NK-92 treated with Interleukin-12 subunit alpha and Interleukin-12 subunit beta, amount 100 ng/mL, for 24 hours (cell line): ENCODE data around the gene WDR76.
"Not testable (repeated sequence)": the region's sequence is repeated elsewhere in the genome, so short reads cannot be mapped to it uniquely, and the experiment has no call there.

ENCODE experiments used
- DNase-seq: peaks from one replicate; lab custom pipeline; 2025; lab: John Stamatoyannopoulos, UW

The WDR76 gene

DNA sequence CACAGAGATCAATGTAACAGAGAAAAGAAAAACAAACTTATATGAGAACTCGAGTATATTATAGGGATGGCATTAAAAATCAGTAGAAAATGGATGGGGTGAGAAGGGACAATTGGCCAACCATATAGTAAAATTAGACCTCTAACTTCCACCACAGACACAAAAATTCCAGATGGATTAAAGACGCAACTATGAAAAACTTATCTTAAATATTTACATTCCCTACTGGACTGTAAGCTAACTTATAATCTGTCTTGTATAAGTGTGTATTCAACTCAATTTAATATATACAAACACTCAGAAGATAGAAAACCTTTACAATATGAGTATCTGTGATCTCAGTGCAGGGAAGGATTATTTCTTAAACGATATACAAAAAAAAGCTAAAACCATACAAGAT is 5.3 kb upstream of the WDR76 start:
- DNase-seq = no peak

DNA sequence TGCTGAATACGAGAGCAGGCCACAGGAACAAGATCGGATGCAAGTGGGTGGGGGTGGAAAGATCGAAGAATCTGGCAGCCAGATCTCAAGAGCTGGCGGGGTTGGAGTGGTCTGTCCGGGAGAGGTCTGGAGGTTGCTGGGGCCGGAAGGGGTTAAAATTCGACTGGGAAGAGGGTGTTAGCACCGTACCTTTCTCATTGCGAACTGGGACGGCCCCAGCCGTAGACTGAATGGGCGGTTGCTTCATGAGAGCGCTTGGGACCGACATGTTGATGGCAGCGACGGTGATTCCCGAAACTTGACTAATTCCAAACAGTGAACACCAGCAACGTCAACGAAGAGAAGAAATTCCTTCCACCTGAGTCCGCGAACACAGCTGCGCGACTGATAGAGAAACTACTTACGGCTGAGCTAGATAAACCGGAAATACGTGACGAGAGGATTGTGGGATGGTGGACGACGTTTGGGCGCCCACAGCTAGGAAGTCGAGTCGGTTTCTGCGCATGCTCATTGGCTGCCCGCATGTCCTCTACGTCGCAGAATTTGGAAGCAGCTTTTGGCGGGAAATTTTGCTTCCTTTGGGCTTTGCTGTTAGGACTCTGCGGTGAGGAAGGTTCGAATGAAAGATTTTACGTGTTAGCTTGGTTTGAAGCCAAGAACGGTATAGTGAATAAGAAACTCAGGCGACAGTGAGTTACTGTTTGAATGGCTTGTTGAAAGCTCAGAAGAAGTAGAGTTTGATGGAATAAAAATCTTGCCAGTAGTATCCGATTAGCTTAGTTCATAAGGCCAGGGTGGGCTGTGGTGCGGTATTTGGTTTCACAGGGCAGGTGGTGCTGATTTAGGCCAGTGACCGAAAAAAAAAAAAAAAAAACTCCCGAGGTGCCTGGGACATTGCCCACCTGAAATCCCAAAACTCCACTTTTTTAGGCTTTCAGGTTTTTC is 2.2 kb upstream of the WDR76 start, which contains the start of gene MFAP1:
MFAP1 (minus strand) TSS at position 389 of the 945 bp plus-strand sequence; CDS start at position 268, 121 bp downstream.
- peak; percentile 95 for DNase-seq

DNA sequence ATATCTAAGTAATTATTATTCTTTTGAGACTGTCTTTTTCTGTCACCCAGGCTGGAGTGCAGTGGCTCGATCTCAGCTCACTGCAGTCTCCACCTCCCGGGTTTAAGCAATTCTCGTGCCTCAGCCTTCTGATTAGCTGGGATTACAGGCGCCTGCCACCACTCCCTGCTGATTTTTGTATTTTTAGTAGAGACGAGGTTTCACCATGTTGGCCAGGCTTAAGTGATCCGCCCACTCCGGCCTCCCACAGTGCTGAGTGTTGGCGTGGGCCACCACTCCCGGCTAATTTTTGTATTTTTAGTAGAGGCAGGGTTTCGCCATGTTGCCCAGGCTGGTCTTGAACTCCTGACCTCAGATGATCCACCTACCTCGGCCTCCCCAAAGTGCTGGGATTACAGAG is 1.5 kb upstream of the WDR76 start:
- DNase-seq = not testable (repeated sequence)

DNA sequence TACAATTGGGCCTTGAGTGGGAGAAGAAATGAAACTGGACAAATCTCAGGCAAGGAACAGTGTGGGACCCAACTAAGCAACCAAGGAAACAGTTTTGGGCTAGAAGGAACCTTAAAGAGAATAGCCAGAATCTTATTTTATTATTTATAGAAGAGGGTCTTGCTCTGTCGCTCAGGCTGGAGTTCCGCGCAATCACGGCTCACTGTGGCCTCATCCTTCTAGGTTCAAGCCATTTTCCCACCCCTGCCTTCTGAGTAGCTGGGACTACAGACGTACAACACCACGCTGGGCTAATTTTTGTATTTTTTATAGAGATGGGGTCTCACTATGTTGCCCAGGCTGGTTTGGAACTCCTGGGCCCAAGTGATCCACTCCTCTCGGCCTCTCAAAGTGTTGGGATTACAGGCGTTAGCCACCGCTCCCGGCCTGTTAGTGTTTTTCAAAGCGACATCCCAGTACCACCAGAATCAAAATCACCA is 734 bp upstream of the WDR76 start:
- DNase-seq = no peak

DNA sequence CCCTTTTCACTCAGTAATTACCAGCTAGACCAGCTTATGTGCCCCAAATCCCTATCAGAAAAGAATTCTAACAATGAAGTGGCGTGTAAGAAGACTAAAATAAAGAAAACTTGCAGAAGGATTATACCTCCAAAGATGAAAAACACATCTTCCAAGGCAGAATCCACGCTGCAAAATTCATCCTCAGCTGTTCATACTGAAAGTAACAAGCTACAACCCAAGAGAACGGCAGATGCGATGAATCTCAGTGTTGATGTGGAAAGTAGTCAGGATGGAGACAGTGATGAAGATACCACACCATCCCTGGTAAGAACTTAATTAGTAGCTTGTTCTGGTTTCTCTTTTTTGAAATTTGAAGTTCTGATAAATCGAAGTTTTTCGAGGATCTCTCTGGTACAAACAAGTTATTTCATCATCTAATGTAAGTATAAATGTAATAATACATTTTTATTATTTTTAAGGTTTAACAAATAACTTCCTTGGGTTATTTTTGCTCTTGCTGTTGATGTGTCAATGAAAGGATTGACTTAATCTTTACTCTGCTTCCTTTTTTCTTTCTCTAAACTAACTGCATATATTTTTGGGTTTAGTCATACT is 1.4 kb downstream of the WDR76 start:
- no peak for DNase-seq

DNA sequence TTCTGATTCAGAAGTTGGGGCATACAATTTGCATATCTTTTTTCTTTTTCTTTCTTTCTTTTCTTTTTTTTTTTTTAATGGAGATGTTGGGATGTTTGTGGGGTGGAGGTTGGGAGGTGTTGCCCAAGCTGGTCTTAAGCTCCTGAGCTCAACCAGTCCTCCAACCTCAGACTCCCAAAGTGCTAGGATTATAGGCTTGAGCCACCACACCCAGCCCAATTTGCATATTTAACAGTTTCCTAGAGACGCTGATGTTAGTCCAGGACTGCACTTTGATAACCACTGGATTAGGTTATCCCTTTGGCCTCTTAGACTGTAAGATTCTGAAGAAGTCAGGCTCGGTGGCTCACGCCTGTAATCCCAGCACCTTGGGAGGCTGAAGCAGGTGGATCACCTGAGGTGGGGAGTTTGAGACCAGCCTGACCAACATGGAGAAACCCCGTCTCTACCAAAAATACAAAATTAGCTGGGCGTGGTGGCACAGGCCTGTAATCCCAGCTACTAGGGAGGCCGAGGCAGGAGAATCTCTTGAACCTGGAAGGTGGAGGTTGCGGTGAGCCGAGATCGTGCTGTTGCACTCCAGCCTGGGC is 3.2 kb downstream of the WDR76 start:
- DNase-seq = not testable (repeated sequence)

DNA sequence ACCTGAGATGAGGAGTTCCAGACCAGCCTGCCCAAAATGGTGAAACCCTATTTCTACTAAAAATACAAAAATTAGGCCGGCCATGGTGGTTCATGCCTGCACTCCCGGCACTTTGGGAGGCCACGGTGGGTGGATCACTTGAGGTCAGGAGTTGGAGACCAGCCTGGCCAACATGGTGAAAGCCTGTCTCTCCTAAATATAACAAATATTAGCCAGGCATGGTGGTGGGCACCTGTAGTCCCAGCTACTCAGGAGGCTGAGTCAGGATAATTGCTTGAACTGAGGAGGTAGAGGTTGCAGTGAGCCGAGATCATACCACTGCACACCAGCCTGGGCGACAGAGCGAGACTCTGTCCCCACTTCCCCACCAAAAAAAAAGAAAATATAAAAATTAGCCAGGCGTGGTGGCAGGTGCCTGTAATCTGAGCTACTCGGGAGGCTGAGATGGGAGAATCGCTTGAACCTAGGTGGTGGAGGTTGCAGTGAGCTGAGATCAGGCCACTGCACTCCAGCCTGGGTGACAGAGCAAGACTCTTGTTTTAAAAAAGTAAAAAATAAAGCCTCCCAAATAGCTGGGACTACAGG is 4.0 kb downstream of the WDR76 start:
- not testable (repeated sequence) for DNase-seq

DNA sequence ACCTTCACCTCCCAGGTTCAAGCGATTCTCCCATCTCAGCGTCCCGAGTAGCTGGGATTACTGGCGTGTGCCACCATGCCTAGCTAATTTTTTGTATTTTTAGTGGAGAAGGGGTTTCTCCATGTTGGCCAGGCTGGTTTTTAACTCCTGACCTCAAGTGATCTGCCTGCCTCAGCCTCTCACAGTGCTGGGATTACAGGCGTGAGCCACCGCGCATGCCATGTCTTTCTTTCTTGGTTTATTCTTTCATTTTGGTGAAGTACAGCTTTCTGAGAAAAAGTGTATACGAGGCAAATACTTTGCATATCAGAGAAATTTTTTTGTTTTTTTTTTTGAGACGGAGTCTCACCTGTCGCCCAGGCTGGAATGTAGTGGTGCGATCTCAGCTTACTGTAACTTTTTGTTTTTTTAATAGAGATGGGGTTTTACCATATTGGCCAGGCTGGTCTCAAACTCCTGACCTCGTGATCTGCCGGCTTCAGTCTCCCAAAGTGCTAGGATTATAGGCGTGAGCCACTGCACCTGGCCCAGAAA is 4.8 kb downstream of the WDR76 start:
- not testable (repeated sequence) for DNase-seq

DNA sequence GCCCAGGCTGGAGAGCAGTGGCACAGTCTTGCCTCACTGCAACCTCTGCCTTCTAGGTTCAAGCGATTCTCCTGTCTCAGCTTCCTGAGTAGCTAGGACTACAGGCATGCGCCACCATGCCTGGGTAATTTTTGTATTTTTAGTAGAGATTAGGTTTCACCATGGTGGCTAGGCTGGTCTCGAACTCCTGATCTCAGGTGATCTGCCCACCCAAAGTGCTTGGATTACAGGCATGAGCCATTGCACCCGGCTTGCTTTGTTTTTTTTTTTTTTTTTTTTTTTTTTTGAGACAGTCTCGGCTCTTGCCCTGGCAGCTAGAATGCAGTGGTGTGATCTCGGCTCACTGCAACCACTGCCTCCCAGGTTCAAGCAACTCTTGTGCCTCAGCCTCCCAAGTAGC is 5.7 kb downstream of the WDR76 start:
- DNase-seq = not testable (repeated sequence)

DNA sequence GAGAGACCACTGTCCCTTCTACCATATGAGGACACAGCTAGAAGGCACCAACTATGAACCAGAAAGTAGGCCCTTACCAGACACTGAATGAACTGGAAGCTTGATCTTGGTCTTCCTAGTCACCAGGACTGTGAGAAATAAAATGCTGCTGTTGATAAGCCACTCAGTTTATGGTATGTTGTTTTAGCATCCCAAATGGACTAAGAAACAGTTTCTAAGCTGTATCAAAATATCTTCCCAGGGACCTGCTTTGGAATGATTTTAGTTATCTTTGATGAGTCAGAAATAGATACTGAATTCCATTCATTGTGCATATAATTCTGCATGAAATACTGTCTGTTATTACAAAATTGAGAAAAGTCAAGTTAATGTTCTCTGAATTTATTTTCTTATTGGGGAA is 18.6 kb downstream of the WDR76 start:
- no peak for DNase-seq

DNA sequence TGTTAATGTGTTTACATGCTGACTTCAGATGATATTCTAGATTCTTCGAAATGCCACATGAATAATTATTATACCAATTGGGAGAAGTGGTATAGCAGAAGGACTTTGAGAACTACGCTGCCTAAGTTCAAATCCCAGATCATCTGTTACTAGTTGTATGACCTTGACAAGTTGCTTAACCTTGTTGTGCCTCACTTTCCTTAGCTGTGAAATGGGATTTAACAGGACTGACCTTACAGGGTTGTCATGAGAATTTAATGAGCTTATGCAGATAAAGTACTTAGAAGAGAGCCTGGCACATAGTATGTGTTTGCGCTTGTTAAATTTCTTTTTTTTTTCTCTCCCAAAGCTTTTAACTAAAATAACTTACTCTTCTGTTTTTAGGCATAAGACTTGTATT is 24.4 kb downstream of the WDR76 start:
- DNase-seq = no peak

DNA sequence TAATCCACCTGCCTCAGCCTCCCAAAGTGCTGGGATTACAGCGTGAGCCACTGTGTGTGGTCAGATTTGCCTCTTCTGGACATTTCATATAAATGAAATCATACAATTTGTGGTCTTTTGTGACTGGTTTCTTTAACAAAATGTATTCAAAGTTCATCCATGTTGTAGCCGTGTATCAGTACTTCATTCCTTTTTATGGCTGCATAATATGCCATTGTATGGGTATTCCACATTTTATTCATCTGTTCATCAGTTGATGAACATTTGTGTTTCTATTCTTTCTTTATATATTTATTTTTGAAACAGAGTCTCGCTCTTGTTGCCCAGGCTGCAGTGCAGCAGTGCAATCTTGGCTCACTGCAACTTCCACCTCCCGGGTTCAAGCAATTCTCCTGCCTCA is 25.8 kb downstream of the WDR76 start:
- DNase-seq = no peak

DNA sequence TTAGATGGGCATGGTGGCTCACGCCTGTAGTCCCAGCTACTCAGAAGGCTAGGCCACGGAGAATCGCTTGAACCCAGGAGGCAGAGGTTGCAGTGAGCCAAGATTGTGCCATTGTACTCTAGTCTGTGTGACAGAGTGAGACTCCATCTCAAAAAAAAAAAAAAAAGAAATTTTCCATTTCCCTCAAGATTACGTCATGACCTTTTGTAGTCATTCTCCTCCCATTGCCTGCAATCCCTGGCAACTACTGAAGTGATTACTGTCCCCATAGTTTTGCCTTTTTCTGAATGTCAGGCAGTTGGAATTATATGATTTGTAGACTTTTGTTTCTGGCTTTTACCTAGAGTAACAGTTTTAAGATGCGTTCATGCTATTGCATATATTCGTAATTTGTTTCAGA is 28.0 kb downstream of the WDR76 start:
- DNase-seq = no peak

DNA sequence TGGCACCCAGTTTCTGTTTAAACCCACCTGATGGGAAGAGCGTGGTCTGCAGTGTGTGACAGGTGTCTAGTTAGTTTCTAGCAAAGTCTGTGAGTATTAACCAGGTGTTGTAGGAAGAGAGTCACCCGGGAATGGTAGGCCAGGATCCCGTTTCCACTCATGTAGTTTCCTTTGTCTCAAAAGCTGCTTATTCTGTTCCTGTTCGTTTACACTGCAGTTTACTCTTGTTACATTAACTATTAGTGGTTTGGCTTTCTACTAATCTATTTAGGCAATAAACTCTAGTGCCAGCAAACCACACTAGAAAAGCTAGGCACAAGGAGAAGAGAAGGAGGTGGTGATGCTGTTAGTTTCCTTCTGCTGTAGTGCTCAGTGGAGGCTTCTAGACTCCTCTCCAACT is 32.7 kb downstream of the WDR76 start:
- no peak for DNase-seq

DNA sequence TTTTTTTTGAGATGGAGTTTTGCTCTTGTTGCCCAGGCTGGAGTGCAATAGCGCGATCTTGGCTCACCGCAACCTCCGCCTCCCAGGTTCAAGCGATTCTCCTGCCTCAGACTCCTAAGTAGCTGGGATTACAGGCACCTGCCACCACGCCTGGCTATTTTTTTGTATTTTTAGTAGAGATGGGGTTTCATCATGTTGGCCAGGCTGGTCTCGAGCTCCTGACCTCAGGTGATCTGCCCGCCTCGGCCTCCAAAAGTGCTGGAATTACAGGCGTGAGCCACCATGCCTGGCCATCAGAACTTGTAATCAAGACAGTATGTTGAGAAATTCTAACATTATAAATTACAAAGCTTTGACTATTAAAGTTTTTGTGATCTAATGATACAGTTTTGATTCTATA is 39.8 kb downstream of the WDR76 start:
- DNase-seq = not testable (repeated sequence)

DNA sequence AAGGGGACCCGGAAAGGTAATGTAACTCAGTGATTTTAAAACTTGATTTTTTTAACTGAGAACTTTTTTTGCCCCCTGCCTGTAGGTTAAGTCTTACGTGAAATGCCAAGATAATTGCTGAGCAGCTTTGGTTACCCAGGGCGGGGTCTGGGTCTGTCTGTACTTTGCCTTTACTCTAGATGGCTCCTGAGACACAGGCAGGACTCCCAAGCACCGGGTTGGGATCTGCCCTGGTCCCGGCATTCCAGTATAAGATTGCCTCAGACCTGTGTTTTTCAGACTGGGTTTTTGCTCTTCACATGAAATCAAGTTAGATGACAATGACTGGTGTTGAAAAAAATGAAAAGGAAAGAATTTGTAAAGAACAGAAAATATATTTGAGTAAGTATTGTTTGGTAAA is 40.3 kb downstream of the WDR76 start:
- no peak for DNase-seq

DNA sequence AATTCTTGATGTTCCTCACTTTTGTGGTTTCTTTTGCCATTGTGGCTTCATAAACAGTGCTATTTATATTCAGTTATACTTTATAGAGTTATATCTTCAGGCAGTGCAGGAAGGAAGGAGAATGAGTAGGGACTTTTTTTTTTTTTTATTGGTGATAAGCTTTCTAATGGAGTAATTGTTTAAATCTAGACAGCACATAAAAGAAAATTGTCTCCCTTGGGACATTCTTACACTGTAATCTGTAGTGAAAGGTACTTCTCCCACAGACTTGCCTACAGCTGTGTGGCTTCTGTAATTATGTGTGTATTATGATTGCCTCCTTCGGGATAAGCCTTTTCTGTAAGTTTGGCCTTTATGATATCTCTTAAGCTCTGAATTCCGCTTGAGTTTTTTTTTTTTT is 41.6 kb downstream of the WDR76 start:
- DNase-seq = no peak

DNA sequence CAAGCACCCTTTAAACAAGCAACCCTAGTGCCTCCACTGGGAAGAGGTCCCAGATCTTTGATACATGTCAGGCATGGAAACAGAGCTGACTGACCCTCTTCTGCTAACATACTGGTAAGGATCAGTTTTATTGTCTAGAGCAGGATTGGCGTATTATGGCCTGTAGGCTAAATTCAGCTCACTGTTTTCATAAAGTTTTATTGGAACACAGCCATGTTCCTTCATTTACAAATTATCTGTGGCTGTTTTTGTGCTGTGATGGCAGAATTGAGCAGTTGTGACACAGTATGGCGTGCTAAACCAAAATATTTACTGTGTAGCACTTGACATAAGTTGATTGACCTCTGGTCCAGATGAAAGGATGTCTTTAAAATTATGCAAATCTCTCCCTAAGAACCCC is 45.0 kb downstream of the WDR76 start:
- DNase-seq = no peak

DNA sequence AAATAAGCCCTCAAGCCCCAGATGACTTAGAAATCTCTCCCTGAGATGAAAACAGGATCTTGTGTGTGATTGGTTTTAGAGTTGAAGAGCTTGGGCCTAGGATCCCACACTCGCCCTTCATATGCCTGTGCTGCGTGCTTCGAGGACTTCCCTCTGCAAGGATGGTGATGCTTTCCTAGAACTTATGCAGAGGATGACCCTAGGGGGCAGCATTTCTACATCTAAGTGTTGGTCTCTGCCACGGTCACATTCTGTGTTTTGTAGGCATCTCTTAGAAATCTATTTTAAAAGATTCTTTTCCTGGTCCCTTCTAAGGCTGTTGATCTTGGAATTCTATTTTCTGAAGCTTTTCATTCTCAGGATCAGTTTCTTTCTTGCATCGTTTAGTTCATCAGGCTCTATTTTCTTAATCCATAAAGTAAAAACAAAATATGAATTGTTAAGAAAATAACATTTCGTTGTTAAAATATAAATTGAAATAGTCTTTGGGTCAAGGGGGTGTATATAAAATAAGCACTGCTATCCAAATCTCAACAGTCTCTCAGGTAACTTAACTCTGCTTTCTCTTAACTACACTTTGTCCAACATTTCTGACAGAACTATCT is 45.7 kb downstream of the WDR76 start:
- no peak for DNase-seq

DNA sequence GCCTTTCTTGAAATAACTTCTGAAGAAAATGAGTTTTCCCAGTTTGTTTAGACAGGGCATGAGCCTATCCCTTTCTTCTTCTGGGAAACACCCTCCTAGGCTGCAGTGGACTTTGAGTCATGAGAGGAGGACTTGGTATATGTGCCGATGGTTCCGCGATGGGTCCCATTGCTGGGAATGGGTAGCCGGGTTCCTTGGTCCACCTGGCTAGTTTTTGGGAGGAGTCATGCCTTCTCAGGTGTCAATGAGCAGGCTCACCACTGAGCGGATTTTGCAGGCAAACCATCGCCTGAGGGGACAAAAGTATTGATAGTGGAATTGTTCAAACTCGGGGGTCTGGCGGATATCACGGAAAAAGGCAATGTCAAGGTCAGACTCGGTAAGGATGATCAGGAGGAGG is 46.8 kb downstream of the WDR76 start:
- no peak for DNase-seq

DNA sequence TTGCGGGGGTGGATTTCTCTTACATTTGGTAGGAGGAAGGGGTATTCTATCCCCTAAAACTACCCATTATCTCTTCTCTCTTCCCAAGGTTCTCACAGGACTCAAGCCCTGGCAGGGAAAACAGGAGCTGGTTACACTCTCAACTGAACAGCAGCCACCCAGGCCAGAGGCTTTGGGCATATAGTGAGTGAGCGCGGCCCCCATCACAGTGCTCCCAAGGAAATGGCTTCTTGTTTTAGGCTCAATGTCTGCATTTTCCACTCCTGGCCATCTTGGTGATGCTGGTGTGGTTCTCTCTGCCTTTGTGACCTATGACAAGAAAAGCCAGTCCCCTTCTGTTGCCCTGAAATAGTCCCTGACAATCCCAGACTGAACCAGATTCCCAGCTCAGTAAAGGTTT is 50.1 kb downstream of the WDR76 start:
- no peak for DNase-seq

DNA sequence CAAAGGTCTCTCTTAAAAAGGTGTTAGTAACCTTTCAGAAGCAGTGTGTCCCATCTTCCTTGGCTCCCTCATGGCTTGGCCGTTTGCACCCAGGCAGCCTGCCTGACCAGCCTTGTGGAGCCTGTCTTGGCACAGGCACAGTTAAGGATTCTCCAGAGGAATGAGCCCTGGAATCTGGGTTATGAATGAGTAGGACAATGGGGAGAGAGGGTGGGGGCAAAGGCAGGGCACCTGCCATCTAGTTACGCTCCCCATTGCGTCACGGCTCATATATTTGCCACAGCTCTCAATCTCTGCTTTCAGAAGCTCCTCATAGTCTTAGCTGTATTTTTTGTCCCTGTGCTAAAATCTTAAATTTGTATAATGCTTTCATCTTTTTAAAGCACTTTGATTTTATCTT is 50.6 kb downstream of the WDR76 start:
- DNase-seq = no peak
